Fibroblast of skin of abdomen (primary cell): ENCODE results near the gene TMEM150A.
"Not testable (repeated sequence)": the region's sequence is repeated elsewhere in the genome, so short reads cannot be mapped to it uniquely, and the experiment has no call there.

ENCODE experiments used
- DNase-seq: peaks from one replicate; pipeline ENCODE4 v3.0.0-alpha.2; 2013

TMEM150A gene

DNA sequence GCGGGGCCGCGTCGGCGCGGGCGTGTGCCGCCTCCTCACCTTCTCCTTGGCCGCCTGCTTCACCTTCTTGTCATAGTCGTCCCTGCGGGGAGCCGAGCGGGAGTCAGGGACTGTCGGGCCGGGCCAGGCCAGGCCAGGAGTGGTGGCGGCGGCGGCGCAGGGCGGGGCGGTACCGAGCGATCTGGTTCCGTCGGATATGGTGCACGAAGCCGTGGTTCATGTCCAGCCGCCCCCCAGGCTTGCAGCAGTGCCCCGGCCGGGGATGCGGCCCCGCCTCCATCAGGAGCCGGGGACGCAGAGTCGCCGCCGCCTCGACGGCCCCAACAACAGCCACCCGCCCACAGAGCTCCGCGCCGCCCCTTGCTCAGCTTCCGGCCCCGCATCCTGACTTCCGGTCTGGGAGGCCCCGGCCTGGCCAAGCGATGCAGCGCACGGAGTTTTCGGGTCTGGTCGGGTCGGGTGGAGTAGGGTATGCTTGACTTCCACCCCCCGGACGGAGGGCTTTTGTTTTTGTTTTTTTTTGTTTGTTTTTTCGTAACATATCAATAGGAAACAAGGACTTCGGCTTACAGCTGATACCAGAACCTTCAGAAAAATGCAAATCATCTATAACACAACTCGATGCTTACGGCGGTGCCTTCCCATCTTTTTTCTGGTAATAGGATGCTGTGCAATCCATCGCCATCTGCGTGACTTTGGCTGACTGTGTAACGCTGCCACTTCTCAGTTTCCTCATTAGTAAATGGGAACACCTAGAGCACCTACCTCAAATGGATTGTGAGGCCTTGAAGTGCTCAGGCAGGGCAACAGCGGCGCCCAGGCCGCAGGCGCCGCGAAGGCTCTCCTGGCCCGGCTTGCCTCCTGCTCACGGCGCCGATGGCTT lies 9.4 kb upstream of the TMEM150A start, which contains the start of gene C2orf68:
C2orf68 (minus strand) TSS at position 362 of the 883 bp plus-strand sequence; CDS start at position 280, 82 bp downstream.
- DNase-seq: peak; percentile 87

DNA sequence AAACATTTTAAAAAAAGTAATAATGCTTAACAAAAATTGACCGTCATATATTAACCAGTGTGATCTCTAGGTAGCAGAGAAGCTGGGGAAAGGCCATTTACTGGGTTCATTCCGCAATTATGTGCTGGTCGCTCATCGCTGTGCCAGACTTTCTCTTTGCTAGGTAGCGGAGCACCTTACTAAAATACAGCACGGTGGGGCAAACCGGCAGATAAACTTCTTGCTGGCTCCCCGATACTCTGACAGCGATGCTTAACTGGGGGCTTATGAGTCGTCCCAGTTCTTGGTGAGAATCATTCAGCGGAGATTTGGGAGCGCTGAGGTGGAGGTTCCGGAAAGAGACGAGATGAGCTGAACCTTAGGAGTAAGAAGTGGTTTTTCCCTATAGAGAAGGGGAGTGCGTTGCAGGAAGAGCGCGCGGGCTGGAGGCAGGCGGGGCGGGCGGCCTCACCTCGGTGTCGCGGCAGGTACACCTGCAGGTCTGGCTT lies 8.8 kb upstream of the TMEM150A start:
- DNase-seq: no peak

DNA sequence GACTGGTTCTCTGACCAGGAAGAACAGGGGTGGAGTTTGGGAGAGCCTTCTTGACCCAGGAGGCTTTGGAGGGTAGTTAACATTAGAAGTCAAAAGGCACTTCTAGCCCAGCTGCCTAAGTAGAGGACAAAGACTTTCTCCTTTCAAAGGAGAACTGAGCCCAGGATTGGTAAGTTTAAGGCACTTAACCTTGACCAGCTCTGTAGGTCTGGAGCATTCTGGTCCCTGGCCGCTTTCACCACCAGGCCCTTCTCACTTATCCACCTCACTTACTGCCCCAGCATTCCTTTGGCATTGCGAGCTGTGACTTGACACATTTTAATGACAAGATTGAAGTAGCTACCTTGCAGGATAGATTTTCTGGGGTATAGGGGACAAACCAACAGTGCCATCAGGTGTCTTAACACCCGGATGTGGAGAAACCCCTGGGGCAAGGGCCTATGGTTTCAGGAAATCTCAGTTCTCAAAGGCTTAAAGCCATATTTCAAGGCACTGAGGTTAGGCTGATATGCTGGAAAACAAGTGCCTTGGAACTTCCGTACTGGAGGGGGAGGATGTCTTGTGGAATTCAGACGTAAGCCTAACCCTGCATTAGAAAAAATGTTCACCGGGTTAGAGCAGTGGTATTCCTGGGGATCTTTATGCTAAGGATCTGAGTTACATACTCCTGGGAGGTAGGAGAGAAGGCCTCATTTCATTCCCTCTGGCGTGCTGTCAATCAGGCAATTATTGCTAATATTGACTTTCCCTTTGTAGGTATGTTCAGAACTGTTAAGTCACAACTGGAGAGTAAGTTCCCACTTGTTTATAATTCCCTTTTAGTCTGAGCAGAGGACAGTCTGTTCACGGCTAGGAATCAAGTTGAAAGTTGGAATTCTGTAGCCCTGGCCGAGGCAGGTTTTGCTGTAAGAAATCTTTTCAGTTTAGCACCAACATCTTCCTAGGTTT lies 5.0 kb upstream of the TMEM150A start:
- no peak for DNase-seq

DNA sequence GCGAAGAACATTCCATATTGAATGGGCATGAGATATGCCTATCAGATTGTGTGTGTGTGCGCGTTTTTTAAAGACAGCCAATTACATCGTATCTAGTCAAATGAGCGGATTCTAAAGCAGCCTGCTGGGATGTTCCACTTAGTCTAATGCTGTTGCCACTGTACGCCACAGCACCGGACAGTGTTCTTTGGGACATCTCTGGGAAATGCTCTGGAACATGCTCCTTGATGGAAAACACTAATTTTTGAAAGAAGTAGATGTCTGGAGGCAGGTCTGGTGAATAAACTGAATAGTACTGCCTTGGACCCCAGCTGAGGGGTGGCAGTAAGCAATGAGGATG lies 3.6 kb upstream of the TMEM150A start:
- no peak for DNase-seq

DNA sequence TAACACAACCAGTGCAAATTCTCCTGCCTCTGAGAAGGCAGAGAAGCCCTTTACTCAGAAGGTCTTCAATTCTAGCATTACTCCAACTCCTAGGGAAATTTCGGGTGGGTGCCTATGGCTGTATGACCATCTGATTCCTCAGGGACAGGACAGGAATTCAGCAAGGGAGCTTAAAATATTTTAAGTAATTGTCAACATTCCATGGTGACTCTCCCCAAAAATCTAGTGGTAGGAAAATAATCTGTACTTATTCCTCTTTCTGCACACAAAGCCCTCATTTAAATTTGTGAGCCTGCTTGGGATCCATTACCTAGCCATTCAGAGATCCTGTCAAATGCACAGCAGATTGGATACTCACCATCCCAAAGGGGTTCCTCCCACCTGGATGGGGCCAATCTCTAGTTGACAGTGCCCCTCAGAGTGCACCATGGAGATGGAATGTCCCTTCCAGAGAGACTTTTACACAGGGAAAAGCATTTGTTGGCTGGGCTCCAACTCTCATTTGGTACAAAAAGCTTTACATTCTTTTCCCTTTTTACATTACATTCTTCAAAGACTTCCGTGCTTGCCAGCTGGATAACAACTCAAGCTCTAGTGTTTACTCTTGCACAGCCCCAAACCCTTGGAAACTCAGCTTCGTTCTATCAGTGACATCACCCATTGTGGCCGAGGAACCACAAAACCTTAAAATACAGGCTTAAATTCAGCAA lies 3.1 kb upstream of the TMEM150A start:
- peak; percentile 85 for DNase-seq

DNA sequence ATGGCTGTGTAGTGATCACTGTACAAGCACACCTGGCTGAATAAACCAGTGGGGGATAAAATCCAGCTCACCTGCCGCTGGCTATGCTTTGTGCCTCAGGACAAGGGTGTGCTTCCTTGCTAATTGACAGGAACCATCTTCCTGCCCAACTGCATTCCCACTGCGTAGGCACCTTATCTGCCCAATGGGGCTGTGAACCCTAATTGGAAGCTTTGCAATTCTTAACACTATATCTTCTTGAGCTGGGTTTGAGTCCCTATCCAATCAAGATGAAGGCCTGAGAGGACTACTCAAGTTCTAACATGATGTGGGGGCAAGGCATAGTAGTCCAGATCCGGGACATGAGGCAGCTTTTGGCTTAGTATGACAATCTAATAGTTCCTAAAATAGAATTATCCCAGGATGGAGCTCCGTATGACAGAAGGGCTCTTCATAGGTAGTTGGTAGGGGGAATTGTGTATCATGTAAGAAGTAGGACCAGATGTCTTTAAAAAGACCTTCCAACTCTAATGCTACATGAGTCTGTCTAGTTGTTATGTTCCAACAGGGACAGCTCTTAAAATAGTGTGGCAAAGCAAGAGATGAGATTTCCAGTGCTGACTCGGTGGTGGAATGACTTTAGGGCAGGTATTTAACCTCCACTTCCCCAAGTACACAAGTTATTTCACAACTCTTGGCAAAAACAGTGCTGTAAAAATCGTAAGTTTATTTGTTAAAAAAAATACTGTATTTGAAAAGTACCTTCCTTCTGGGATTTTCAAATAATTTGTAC lies 2.3 kb upstream of the TMEM150A start:
- no peak for DNase-seq

DNA sequence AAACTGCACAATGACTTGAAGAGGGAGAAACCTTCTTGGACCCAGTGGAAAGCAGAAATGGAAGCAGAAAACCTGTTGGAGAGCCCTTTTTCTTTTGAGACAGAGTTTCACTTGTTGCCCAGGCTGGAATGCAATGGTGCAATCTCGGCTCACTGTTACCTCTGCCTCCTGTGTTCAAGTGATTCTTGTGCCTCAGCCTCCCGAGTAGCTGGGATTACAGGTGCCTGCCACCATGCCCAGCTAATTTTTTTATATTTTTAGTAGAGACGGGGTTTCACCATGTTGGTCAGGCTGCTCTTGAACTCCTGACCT lies 1.6 kb upstream of the TMEM150A start:
- not testable (repeated sequence) for DNase-seq

DNA sequence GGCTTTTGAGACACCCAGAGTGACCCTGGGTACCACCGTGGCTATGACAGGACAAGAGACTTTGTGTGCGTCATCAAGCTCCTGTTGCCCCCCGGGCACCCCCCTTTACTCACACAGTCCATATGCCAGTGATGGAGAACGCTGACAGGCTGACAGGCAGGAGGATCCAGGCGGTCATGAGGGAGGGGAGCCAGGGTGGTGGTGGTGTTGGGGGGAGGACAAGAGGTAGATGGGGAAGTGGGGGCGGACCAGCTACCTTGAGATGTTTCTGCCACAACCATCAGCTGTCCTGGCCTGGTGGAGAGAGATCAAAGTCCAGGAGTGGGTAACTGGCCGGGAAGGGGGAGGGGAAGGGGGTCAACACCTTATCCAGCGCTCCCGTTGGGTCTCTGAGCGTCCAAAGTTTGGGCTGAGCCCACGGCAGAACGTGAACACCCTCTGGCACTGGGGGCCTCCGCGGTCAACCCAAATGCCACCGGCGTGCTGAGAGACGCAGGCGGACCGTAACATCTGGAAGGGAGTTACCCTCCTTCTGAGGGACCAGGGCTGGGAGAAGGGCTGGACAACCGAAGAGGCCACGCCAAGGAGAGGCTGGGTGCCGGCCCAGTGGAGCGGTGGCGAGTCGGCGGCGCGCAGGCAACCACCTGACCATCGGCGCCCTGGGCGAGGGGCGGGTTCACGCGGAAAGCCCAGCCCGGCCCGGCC lies 575 bp downstream of the TMEM150A start:
- DNase-seq: peak; percentile 18

DNA sequence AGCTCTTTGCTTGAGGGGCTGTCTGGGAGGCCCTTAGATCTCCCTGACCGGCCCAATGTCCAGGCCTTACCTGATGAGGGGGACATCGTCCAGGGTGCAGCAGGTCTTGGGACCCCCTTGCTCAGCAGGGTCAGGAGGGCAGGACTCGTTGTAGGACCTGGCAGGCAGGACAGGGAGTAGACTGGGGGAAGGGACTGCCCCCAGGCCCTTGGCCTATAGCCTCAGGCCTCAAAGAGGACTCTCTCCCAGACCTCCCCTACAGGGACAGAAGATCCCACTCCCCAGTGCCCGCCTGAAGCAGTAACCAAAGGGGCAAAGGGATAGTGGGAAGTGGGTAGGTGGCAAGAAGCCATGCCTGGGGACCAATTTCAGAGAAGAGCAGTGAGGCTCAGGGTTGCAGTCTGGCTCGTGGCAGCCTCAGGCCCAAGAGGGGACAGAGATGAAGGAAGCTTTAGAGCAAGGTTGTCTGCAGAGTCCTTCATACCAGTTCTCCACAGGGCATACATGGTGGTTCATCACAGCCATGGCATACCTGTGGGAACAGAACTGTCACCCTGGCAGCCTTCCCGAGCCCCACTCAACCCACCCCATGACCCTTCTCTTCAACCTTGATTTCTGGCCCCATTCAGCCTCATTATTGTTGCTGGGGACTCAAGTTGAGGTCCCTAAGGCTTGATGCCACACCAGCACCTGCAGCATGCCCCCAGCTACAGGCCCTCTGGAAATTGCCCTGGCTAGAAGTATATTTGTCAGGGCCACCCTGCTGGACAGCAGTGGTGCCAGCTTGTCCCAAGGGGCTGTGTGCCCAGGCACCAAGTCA lies 1.3 kb downstream of the TMEM150A start:
- DNase-seq: no peak

DNA sequence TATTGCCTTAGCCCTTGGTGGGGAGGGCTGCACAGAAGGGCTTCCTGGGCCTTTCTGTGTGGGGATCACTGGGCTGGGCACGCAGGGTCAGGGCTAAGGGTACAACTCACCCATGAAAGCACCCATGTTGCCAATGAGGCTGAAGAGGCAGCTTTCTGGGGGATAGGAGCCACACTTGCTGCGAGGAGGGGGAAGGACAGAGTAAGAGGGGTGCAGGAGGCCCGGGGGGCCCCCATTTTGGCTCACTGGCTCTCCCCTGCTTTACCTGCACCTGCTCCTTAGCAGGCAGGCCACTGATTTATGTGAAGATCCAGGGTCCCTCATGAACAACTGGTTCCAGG lies 2.3 kb downstream of the TMEM150A start:
- no peak for DNase-seq

DNA sequence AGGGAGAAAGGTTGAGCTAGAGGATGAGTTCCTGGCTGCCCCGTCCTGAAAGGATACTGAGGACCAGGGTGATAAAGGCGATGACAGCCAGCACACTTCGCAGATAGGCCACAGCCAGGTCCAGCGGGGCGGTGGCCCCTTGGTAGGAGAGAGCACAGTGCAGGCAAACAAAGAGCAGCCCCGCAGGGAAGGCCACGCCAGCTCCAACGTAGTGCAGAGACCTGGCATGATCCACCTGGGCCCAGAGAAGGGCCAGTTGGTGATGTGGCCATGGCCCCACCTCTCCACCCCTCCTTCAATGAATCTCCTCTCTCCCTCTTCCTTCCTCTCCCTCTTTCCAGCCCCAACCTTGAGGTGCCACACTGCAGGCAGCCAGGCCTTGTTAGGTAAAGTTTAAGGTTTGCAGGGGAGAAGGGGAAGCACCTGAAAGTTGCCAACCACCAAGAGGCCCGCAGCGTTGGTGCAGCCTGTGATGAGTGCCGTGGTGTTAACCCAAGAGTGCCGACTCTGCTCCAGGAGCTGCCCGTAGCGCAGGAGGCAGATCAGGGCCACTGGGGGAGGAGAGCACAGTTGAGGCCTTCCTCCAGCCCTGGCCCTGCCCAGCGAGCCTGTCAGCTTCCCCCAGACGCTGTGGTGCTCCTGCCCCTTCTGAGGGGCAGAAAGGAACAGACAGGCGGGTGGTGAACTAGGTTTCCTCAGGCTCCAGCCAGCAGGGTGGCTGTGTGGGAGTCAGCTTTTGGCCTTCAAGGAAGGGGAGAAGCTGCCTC lies 2.8 kb downstream of the TMEM150A start:
- no peak for DNase-seq

DNA sequence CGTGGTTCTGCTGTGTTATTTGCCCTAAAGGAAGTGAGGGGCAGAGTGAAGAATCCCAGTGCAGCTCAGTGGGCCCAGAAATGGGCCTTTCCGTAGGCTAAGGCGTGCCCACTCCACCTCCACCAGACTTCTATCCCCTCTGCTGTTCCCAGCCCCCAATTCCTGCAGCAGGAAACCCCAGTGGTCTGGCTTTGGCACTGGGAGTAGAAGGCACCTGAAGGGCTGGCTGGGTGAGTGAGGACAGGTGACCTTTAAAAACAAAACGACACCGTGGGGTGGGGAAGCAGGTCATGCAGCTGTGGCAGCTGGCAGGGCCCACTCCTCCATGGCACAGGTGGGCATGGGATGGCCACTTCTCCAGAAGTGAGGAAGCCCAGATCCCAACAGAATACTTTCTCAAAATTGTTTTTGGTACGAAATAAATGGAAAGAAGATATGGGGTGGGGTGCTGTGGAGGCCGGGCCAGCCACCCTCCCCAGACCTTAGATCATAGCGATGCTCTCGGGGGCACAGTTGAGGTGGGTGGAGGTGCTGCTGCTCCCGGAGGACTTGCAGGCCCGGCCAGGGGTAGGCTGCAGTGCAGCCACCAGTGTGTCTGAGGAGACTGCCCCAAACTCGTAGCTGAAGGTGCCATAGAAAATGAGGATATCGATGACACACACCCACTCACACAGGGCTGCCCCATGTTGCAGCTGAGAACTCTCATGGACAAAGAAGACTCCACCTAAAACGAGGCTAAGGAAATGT lies 3.7 kb downstream of the TMEM150A start:
- DNase-seq: no peak

DNA sequence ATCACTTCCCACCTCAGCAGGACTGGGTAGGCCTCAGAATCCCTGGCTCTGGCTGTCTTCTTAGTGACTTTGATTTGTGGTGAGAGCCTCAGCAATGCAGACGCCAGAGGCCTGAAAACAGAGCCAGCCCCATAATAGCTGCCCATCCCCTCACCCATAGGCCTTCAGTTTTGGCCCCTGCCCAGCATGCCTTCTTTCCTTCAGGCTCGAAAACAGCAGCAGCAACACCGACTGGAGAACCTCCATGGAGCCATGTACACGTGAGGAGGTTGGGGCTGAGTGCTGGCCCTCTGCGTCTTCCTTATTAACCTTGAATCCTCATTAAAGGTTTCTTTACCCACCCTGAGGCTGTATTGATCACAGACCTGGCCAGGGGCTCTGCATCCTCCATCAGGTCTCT lies 5.3 kb downstream of the TMEM150A start:
- no peak for DNase-seq

DNA sequence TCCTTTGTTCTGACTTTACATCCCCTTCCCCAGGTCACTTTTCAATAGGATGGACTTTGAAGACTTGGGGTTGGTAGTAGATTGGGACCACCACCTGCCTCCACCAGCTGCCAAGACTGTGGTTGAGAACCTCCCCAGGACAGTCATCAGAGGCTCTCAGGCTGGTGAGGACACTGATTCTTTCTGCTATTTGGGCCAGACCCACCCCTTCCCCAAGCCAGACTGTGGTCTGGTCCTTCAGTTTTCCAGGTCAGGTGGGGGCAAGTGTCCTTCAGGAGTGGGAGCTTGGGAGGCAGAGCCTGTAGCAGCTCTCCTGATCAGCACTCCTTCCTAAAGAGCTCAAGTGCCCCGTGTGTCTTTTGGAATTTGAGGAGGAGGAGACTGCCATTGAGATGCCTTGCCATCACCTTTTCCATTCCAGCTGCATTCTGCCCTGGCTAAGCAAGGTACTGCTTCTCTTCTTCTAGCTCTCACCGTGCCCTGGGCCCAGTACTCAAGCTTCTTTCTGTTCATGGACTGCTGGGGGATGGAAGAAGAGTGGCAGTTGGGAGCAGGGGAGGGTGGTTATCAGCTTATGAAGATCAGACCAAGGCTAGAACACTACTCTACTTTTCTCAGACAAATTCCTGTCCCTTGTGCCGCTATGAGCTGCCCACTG lies 5.9 kb downstream of the TMEM150A start:
- no peak for DNase-seq

DNA sequence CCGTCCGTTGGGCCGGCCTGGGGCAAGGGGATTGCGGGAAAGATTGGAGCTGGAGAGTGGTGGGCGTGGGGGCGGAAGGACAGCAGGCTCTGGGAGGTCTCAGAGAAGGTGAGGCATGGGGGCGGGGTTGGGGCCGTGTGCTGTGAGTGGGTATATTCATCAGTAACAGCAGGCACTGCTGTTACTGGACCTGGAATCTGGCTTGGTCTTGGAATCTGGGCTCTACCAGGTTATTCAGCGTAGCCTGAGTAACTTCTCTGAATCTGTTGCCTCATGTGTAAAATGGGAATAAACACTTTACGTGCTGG lies 6.5 kb downstream of the TMEM150A start:
- no peak for DNase-seq

DNA sequence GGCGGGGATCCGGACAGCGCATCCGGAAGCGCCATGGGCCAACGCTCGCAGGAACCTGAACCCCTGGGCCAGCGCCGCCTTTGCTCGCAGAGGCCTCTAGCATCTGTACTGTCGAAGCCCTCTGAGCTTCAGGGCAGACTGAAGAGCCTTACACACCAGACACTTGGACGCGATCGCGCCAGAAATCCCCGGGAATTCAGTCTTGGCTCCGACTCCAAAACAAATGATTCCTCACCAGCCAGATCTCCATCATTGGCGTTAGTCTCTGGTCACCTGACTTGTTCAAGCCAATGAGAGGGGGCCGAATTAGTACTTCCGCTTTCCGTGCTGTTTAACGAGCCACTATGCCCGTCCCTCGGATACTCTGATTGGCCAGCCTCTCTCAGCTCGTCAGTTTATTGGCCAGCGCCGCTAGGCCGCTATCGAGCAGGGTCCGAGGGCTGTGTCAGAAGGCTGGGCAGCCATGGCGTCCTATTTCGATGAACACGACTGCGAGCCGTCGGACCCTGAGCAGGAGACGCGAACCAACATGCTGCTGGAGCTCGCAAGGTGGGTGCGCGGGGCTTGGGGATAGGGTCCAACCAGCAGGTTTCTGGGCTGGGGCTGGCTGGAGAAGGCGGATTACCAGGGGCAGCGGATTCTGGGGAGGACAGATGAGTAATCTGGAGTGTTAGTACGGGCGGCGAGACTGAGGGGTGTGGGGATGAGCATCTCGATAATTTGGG lies 7.0 kb downstream of the TMEM150A start, which contains the start of gene RNF181:
RNF181 (plus strand) TSS at position 445 of the 725 bp plus-strand sequence; CDS start at position 464, 19 bp downstream.
- peak; percentile 99 for DNase-seq

DNA sequence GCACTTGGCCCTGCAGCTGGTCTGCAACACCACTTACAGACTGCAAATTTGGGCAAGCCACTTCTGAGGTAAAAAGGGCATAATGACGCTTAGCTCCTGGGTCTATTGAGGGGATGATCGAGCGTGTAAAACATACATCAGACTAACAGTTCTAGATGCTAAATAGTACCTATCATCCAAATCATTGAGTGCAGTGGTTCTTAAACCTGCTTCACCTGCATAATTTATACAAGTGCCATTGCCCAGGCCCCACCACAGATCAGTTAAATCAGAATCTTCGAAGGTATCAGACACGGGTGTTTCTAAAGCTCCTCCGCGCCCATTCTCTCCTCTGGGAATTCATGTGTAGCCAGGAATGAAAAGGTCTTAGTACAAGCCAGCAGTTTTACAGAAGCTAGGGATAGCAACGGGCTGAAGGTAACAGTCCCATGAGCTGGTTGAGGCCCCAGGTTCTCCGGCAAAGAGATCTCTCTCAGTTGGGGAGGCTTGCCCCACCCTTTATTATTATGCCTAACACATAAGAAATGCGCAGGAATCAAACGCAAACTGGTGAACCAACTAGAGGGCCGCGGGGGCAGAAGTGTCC lies 7.7 kb downstream of the TMEM150A start:
- no peak for DNase-seq
